Inflammatory macrophage treated with lipopolysaccharide for 1 hour (primary cell): ENCODE data around the gene XIST.
"Not testable (repeated sequence)": the region's sequence is repeated elsewhere in the genome, so short reads cannot be mapped to it uniquely, and the experiment has no call there.

ENCODE experiments used
- DNase-seq, 2 donors: peaks; one replicate each; pipeline ENCODE4 v3.0.0-alpha.2; 2020 to 2022

Gene XIST

GRCh38 chrX:73792511-73792910 is 60.0 kb downstream of the XIST start:
- DNase-seq: not testable (repeated sequence)

- no peak for DNase-seq
These were observed 67.0 kb downstream of the XIST start for GRCh38 chrX:73785493-73785892.
